NCI-H510A treated with DMSO at 0.1 percent for 48 hours (cell line): ENCODE measurements around the gene AADACL4.
A peak's percentile ranks its signal among the peaks of the same experiment; 100 is the strongest.

ENCODE experiments used
- DNase-seq: peaks from one replicate; lab custom pipeline; 2025; lab: John Stamatoyannopoulos, UW

The AADACL4 gene

DNA sequence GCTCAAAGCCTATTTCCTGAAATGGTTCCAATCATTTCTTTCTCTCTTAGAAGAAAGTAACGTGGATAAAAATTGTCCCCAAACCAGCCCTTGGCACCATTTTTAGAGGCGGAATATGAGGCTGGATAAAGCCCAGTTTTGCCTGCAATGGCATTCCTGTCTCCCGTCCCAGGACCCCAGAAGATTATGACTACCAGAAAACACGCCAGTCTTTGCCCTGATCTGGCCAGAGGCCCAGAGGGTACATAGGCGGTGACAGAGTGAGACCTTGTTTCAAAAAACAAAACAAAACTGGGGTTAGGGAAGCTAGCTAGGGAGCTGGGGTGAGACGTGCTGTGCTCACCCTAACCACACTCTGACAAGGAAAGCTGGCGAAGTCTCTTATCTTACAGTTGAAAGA is at the start of gene AADACL4:
Gene AADACL4, plus strand, starts transcription at position 301 of the 400 bp plus-strand sequence. CDS start 462 bp downstream, outside the sequence.
- no peak for DNase-seq

DNA sequence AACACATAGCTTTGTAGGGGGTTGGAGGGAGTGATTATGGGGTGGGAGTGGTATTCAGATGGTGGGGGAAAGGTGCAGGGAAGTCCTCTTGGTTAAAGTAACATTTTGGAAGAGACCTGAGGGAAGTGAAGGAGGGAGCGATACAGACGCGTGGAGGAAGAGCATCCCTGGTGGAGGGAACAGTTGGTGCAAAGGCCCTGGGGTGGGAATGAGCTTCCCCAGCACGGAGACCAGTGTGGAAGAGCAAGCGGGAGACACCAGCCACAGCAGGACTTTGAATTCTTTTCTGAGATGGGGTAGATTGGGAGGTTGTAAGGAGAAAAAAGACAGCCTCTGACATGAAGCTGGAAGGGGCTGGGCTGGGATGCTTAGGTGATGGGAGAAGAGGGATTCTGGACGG is 49.4 kb upstream of the AADACL4 start:
- no peak for DNase-seq

DNA sequence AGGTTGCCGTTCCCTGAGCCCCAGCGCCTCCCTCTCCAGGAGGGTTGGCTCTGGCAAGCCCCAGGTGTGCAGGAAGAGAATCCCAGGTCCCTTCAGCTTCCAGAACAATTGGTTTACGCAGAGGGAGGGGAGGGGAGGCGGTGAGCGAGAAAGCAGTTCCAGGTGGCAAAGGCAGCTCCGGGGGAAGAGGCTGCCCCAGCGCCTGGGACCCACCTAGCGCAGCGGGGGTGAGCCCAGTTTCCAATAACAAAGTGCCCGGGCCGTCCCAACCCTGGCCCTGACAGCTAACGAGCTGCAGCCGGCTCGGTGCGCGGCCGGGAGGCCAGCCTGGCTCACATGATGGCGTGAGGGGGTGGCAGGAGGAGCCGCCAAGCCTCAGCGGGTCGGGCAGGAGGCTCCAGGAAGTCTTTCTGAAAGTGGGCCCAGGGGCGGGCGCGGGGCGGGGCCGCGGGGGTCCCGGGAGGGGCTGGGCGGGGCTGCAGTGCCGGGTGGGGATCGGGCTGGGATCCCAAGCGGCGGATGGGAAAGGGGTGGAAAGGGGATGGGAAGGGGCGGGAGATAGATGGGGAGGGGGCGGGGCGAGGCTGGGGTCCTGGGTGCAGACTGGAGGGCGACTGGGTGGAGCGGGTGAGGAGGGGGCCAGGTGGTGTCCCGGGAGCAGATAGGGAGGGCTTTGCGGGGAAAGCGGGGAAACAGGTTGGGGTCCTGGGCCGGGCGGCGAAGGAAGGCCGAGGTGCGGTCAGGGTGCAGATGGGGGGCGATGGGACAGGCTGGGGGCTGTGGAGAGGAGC is 48.7 kb upstream of the AADACL4 start:
- DNase-seq = peak; percentile 76

DNA sequence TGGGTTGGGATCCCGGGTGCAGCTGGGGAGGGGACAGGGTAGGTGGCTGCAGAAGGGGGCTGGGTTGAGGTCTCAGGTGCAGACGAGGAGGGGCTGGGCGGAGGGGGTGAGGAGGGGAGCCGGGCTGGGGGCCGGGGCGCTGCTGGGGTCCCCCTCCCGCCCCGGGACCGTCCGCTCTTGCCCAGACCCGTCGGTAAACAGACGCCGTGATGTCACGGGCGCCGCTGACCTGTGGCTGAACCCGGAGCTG is 48.2 kb upstream of the AADACL4 start:
- peak; percentile 56 for DNase-seq

DNA sequence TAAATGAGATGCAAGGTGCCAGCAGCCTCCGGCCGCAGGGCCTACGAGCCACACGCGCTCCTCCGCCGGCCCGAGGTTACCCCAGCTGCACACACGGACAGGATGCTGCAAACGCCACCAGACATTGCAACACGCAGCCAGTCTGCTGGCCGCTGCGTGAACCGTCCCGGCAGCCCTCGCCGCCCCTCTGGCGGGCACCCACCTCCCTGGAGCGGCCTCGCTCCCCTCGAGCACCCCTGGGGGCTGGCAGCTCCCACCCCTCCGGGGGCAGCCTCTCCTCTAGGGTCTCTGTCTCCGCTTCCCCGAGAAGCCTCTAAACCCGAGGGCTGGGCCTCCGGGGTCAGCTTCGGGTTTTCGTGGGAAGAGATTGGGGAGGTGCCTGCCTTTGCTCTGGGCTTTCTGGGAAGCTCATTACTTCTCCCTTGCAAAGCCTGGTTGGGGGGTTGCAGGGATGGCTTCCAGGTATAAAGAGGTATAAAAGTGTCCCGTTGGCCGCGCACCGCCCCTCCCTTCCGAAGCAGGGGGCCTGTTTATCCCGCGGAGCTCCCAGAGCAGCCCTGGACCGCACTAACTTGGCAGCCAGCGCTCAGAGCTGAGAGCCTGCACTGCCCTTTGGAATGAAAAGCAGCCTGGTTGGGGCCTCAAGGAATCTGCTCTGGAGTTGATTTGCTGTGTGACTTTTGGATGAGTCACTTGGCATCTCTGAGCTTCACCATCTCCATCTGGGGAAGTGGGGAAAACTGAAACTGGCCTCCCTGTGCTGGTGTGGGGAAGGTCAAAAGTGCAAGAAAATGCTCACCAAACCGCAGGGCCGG is 47.7 kb upstream of the AADACL4 start:
- no peak for DNase-seq

GRCh38 chr1:12597792-12598191 is 46.1 kb upstream of the AADACL4 start:
- DNase-seq = no peak

GRCh38 chr1:12598974-12599373 is 44.9 kb upstream of the AADACL4 start:
- no peak for DNase-seq

DNA sequence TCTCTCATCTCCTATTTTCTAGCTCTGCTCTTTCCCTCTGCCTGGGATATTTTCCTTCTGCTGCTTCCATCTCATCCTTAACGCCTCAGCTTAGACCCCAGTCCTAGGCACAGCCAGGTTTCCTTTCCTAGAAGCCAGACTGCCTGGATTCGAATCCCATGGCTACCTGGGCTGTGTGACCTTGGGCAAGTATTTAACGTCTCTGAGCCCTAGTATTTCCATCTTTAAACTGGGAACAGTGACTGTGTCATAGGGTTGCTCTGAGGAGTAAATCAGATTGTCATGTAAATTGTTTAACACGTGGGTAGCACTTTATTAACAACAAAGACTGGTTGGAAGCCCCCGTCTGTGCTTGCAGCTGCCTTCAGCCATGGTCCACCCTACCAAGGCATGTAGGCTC is 44.2 kb upstream of the AADACL4 start:
- DNase-seq = no peak

DNA sequence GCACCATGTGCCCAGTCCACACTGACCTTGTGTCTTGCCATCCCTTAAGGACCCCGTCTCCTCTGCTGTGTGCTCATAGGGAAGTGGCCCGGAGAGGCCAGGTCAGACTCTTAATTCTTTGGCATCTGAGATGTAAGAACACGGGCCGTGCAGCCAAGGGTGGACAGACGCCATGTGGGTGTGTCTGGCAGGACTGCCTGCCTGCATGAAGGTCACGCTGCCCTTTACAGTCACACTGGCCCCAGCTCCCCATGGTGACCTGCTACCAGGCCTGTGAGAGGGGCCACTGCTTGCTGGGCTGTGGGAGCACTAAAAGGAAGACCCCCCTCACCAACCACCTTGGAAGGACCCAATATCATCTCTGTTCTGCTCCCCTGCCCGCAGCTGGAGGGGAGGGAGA is 43.5 kb upstream of the AADACL4 start:
- no peak for DNase-seq

GRCh38 chr1:12600880-12601633 is 42.8 kb upstream of the AADACL4 start:
- peak; percentile 22 for DNase-seq

DNA sequence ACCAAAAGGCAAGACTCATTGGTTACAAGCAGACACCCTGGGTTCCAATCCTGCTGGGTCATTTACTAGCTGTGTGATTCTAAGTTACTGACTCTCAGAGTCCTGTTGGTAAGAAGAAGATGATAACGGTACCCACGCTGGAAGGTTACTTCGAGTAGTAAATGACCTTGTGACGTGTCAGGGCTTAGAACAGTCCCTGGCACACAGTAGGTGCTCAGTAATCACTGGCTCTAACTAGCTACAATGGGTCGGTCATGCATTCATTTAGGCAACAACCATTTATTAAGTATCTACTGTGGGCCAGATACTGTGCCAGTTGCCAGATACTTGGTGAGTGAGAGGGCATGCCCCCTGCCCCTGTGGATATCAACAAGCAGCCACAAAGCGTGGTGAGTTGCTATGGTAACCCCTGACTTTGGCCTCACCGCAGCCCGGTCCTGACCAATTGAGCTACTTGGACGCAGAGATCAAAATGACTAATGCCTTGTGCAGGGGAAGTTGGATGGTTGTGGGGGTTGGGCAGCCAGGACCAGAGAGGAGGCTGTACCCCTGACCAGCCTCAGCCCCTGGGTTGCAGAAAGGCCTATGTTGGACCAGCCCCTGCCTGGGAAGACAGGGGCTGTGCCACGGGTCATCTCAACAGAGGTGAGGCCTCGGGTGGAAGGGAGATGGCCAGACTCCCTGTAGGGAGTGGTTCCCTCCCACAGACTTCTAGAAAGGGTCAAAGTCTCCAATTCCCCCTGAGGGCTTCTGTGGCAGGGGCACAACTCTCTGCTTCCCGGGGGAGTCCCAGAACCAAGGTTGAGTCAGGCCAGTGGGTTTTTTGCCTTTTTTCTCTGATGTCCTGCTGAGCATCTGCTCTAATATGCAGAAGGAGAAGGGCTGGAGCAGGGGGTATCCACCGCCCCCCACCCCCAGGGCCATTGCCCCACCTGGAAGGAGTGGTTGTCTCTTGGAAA is 41.9 kb upstream of the AADACL4 start:
- DNase-seq = no peak

GRCh38 chr1:12602659-12603024 is 41.2 kb upstream of the AADACL4 start:
- DNase-seq = no peak

DNA sequence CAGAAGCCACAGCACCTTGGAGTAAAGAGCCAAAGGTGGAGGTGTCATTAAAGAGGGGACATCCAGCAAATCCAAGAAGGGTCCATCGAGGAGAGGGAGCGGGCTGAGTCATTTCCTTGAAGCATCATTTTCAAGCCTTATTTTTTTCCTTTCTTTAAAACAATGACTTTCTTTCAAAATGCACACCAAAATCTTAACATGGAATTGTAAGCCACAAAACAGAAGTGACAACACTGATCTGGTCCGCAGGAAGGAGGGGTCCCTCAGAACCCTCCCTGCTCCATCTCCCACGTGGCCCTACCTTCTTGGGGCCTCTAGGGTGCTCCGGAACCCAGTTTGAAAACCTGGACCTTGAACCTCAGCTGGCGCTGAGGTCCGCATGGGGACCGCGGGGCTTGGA is 40.7 kb upstream of the AADACL4 start:
- DNase-seq = no peak

DNA sequence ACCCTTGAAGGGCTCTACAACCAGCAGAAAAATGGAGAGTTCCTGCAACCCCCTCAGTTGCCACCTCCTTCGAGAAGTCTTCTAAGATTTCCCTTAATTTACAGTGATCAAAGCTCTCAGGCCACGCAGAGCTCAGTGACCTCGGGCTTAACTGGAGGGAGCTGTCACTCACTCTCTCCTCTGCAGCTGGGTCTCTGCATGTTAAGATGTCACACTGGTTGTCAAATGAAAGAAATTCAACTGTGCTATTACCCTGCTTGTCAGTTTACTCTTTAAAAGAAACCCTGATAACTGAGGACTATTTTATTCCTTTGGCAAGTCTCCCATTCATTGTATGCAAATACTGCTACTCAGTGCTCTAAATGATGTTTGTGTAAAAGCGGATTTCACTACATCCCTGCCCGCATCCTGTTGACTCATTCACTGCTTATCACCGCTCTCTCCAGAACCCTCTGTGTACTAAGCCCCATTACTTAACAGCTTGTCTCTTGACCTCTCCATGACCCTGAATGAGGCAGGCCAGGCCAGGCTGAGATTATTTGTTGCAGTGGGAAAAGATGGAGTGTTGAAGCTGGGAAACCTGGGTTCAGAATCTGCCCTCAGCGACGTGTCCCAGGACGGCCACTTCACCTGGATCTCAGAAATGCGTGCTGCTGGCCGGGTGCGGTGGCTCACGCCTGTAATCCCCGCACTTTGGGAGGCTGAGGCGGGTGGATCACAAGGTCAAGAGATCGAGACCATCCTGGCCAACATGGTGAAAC is 39.6 kb upstream of the AADACL4 start:
- peak; percentile 52 for DNase-seq

DNA sequence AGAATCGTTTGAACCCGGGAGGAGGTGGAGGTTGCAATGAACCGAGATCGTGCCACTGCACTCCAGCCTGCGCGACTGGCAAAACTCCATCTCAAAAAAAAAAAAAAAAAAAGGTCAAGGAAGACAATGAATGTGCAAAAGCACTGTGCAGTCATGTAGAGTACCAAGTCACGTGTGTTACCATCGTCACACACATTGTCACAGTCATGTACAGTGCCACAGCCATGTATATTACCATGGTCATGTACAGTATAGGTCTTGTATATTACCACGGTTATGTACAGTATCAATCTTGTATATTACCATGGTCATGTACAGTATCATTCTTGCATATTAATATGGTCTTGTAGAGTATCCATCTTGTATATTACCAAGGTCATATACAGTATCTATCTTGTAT is 38.9 kb upstream of the AADACL4 start:
- no peak for DNase-seq

DNA sequence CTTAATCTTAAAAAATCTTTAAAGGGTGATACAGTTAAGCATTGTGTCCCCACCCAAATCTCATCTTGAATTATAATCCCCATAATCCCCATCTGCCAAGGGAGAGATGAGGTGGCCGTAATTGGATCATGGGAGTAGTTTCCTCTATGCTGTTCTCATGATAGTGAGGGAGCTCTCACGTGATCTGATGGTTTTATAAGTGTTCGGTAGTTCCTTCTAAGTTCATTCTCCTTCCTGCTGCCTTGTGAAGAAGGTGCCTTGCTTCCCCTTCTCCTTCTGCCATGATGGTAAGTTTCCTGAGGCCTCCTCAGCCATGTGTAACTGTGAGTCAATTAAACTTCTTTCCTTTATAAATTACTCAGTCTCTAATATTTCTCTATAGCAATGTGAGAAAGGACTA is 36.6 kb upstream of the AADACL4 start:
- DNase-seq = no peak

DNA sequence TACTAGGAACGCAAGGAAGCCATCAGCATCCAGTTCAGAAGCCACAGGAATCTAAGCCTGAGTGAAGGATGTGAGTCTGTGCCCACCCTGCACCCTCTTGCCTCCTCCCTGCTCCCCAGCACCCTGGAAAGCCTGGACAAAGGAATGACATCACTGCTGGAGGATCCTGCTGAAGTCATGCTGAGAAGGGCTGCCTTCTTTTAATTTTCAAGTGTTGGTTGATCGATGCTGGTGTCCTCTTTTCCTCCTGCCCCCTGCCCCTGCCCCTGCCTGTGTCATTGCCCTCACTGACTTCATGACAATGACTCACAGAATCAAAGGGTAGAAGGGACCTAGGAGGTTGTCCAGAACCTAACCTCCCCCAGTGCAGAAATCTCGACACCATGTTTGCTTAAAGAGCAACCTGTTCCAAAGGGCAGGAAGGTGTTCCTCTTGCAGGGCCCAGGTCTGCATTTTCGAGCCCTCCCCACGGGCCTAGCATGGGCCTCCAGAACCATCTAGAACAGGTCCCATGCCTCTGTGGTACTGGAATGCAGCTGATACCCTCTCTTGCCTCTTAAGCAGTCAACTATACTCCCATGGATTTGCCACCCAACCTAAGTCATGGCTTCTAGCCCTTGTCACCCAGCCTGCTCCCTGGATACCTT is 35.5 kb upstream of the AADACL4 start:
- DNase-seq = no peak

GRCh38 chr1:12609469-12610003 is 34.3 kb upstream of the AADACL4 start:
- no peak for DNase-seq

- no peak for DNase-seq
Observed at GRCh38 chr1:12610305-12610935, 33.5 kb upstream of the AADACL4 start.

DNA sequence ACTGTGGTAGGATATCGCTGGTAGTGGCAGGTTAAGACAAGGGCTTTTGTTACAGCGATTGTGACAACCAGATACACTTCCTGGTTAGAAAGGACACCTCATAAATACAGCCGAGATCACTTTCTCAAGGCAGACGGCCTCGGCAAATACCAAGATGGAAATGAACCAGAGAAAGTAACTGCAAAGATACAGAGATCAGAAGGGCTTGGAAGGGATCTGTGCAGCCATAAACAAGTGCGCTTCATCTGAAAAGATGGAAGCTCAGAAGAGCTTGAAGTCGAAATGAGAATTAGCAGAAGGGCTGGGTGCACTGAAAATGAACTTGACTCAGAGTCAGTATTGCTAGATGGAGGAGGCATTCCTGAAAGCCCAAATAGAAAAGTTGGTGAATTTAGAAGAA is 32.9 kb upstream of the AADACL4 start:
- DNase-seq = no peak
